HK-2 (cell line): ENCODE results near the gene HTRA2.
"Not testable (repeated sequence)": the region's sequence is repeated elsewhere in the genome, so short reads cannot be mapped to it uniquely, and the experiment has no call there.

Experiments
- DNase-seq: peaks from one replicate; pipeline ENCODE4 v3.0.0-alpha.2; 2018; ENCODE audit not compliant: unreplicated experiment

Gene HTRA2

DNA sequence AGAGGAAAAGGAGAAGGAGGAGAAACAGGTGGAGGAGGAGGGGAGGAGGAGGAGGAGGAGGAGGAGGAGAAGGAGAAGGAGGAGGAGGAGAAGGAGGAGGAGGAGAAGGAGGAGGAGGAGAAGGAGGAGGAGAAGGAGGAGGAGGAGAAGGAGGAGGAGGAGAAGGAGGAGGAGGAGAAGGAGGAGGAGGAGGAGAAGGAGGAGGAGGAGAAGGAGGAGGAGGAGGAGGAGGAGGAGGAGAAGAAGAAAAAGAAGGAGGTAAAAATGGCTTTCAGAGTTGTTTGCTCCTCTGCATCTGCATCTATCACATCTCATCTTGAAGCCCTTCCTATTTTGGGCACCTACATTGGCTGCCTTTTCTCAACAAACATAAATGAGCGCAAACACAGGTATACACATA is 31.3 kb downstream of the HTRA2 start:
- DNase-seq: not testable (repeated sequence)

DNA sequence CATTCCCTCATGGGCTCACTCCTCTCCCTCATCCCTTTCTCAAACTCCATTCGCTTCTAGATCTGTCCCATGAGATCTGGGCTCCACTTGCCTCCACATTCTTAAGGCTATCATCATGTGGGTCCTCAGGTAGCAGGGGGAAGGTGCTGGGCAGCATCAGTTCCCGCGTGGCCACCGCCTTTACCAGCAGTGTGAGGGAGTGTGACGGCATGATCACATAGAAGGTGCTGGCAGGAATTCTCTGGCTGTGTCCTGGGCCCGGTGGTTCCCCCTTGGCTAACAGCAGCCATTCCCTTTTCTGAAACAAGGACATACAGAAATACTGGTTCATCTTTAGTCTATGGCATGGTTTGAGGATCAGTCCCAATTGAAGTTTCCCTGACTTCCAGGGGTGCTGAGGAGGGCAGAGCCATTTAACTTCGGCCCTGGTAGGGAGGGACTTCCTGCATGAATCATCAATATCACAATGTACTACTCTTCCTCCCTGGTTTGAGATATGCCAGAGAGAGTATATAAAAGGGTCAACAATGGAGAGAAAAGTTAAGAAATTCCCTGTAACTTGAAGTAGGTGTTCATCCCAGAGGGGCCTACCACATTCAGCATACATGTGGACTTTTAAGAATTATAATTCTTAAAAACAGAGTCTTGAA is 32.5 kb downstream of the HTRA2 start:
- DNase-seq: no peak

DNA sequence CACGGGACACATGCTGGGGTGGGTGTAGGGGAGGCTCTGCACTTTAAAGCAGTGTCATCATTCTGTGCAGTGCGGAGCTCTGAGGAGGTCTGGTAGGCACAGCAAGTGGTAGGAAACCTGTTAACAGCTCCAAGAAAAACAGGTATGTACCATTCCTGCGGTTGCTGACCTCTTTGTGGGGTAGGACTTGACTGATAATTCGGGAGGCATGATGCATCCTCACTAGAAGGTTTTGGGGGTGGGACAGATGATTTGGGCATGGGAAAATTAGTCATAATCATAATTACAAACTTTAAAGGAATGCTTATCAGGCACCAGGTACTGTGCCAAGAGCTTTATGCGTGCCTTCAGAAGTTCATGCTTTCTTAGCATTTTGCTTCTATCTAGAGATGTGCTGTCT is 34.5 kb downstream of the HTRA2 start:
- no peak for DNase-seq

DNA sequence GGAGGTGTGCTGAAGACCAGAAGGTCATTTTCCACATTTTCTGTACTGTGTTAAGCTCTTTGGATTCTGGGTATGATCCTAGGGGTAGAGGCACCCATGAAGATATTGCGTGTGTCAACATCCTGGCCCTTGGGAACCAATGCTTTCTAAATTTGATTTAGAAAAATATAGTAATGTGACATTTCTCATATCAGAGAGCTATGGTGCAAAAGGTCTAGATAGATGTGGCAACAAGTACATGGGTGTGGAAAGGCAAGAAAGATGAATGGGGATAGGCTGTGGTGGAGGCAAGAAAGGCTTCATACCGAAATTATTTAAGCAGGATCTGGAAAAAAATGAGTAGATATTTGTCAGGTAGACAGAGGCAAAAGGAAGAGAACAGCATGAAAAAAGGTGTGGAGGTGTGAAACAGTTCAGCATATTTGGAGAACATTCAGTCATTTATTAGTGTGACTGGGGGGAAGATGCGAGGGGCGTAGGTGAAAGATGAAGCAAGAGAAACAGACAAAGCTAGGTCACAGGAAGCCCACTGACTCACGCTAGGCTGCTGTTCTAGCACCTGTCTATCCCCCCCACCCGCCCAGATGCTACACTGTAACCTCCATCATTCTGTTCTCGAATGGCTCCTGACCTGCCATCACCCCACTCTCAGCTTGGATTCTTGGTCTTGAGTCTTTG is 36.5 kb downstream of the HTRA2 start:
- no peak for DNase-seq

DNA sequence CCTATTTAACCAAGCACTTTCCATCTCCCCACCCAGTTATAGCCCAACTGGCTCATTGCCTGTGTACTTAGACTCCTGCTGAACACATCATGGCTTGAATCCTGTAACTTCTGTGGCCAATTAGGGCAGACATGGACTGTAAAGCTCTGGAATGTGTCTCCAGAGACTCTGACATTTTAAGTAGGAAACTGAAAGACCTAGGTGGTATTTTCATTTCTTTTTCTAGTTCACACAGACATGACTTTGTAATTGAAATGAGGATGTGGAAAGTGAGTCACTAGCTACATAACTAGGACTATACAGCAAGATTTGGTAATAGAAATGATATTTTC is 37.0 kb downstream of the HTRA2 start:
- DNase-seq: no peak

DNA sequence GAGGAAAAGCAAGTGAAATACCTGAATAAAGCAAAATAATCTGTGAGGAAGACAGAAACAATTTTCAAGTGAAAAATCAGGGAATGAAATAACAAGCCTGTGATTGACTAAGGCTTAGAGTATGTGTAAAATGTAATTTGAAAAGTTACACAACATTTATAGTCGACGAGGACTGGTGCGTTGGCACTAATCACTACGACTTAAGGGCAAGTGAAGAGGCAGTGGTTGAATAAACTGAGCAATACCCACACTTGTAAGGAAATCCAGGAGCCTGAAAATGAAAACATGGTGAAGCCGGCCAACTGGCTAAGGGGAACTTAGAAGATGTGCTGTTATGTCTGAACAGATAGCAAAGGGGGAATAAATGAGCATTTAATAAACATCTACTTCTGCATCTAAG is 38.1 kb downstream of the HTRA2 start:
- no peak for DNase-seq

DNA sequence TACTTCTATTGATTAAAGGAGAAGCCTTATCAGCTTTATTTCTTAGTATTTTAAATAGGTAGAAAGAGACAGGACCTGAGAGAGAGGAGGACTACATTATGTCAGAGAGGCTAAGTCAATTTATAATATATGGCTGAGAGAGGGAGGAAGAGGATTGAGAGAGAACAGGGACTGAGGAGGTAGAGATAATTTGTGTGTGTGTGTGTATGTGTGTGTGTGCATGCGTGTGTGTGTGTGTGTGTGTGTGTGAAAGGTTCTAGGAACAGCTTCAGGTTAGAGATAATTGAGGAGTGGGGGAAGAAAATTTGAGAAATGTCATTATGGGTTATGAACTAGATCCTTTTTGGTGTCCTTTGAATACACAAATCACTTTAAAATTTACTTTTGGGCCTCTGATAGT is 40.0 kb downstream of the HTRA2 start:
- DNase-seq: no peak

DNA sequence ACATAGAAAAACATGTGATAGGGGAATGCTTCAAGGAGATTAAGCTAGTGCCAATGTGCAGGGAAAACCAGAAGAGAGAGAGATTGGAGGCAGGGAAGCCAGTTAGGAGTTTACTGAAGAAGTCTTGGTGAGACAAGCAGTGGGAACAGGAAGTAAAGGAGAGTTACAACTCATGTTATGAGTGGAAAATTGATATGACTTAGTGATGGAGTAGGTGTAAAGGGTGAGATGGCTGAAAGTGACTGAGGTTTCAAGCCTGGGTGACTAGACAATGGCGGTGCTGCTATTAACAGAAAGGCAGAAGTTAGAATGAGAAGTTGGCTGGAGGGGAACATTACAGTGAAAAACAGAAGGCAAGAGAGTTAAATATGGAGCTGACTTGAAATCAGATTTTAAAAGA is 41.3 kb downstream of the HTRA2 start:
- DNase-seq: no peak

DNA sequence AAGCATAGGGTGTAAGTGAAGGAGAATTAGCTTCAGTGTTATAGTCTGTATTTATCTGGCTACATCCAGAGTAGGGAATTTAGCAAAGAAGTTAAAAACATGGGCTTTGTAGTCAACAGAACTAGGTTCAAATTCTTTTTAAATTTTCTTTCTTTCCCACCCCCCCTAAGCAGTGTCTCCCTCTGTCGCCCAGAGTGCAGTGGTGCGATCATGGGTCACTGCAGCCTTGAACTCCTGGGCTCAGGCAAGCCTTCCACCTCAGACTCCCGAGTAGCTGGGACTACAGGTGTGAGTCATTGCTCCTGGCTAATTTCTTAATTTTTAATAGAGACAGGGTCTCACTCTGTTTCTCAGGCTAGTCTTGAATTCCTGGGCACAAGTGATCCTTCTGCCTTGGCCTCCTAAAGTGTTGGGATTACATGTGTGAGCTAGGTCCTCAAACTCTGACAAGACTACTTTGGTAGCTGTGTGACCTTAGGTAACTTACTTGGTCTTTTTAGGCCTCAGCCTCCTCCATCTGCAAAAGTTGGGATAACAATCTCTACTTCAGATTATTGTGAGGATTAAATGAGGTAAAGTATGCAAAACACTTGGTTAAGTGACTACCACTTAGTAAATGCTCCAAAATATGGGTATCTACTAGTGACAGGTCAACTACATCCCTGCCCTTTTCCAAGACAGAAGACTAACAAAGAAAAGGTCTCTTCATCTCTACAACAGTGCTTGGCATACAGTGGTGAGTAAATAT is 42.6 kb downstream of the HTRA2 start:
- DNase-seq: no peak

DNA sequence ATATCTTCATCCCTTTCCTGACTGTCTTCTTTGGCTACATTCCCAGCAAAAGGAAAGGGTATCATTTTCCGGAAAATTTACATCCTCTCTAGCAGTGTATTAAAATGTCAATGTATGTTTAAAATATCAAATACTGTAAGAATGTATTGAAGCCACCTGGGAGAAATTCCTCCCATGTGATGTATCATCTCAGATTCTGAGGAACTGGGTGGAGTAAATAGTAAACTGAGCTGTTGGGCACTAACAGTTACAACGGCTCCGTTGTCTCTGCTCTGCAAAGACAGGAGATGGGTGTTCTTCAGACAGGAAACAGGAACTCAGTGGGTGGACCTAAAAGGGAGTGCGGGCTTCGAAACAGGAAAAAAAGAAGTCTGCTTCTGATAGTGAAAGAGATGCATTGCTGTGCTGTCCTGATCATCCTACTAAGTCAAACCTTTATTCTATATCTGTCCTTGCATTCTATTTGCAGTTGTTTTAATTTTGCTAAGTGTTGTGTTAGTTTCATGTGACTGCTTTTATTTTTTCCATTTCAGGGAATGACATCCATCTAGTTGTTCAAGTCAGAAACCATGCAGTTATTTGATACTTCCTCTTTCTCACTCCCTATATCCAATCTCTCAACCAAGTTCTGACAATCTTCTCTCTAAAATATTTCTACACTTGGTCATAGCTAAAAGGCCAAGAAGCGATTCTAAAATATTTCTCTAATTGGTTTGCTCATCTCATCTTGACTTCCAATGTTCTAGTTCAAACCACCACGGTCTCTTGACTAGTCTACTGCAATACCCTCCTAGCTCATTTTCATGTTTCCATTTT is 44.2 kb downstream of the HTRA2 start:
- DNase-seq: no peak

DNA sequence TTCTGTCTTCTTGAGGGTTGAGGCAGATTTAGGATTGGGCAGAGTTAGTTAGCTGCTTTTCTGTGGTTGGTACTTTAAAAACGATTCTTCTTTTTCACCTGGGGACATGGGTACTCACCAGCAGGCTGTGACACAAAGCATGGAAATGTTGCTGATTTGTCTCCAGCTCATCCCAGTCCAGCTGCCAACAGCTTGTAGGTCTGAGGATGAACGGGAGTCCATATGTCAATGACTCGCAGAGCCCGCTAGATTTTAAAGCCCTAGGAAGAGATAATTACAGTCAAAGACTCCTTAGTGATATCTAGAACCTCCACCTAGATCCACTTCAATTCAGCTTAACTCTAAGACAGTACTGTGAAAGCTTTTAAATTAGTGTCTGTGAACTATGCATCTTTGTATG is 45.6 kb downstream of the HTRA2 start:
- no peak for DNase-seq

DNA sequence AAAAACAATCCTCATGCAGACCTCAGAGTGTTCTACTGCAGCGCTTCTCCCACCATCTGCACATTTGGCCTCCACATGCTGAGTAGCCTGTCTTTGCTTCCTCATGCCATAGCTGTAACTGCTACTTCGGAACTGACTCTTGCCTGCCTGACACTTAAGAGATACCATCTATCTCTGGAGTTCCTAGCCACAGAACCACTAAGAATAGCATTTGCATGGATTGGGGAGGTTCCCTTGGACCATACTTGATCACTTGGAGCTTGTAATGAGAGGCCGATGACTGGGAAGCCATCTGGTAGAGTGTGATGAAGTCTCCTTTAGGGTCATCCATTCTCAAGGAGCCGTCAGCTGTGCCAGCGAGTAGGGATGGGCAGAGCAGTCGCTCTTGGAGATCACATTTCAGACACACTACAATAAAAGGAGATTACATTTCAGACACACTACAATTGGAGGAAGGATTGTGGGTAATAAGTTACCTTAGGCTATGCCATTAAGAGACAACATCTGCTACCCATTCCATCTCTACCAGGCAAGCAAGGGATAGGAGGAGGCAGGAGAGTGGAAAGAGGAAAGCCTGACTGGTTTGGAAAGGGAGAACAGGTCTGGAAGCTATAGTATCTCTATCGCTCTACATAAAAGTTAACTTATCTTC is 46.6 kb downstream of the HTRA2 start:
- no peak for DNase-seq

DNA sequence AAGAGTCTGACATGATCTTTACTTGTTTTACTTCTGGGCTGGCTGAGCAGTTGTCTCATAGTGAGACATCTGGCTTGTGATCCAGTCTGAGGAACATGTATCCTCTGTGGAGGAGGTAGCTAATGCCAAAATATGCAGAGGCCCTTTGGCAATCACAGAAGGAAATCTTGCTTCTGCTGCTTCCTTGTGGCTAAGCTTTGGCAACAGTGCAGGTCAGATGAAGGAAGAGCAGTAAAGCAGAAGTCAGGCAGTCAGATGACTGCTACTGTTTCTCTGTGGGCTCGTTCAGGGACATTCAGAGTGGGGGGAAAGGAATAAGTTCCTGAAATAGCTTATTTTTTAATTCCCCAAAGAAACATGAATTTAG is 47.1 kb downstream of the HTRA2 start:
- no peak for DNase-seq

DNA sequence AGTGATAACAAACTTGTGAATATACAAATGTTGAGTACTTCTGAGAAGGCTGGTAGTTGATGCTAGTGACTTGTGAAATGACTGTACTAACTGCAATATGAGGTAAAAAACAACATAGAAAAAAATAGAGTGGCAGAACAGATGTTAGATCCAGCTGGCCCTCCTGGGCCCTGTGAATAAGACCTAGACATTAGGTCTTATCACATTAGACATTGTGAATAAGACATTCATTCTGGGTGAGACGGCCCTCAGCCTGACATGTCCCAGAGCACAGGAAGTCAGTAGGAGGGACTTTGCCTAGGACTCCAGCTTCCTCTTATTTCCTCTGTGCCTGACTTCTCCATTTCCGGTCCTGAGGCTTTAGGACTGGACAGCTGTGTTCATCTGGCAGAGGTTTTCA is 47.7 kb downstream of the HTRA2 start:
- DNase-seq: no peak

DNA sequence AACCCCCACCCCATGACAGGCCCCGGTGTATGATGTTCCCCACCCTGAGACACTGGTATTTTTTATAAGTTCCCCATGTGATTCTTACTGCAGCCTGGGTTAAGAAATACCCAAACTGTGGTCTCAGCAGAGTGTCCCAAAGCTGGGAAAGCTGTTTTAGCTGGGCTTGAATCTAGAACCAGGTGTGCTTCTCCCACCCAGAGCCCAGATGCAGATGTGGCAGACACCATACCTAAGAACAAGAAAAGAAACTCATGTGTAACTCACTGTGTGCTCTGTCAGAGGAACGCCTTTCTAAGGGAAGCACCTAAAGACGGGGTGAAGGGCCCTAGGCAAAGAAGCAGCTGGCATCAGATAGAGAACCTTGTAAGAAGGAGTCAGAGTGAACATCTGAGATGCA is 48.7 kb downstream of the HTRA2 start:
- no peak for DNase-seq

DNA sequence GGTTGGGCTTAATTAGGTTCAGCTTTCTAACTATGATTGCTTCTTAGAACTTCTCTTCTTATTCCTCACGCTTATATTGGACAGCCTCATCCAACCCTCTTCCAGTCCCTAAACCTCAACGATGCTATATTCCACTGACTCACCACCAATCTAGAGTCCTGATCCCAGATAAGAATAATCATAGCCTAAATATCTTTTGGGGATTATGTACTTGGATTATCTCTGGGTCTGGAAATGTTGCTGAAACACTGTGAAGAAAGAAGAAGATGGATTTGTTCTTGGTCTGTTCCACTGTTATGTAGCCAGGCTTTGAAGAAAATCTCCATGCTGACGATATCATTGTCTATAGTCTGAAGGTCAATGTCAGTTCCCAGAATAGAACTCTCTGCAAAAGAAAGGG is 51.7 kb downstream of the HTRA2 start:
- no peak for DNase-seq

DNA sequence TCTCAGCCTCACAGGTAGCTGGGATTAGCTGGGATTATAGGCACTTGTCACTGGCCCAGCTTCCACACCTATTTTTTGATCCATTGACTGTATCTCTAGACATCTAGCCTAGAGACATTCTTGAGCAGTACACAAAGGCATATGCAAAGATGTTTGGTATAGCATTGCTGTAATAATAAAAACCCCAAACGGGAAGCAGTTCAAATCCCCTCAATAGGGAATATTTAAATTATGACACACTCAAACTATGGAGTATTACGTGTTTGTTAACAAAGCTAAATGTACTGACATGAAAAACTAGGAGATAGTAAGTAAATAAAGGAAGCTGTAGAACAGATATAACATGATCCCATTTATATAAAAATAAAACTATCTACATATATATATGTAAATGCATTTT is 52.5 kb downstream of the HTRA2 start:
- no peak for DNase-seq
